HT-29 (cell line): ENCODE data around the gene PDF. TPM values are rescaled to one million over a fixed set of nuclear protein-coding genes. Genes with fewer than 3 reads are reported as not detected.
"Not testable (repeated sequence)": the region's sequence is repeated elsewhere in the genome, so short reads cannot be mapped to it uniquely, and the experiment has no call there.

Experiments used
- DNase-seq: peaks from one replicate; pipeline ENCODE4 v3.0.0-alpha.2; 2015; ENCODE audit warnings: low spot score
- total RNA-seq: library from RNA; depleted of rRNA; stranded (reverse); fragments of >200 nt; shearing (Covaris generic); gene quantifications from 2 replicates; pipeline ENCODE4 v1.2.3, GENCODE V29; 2014

The PDF gene
- total RNA-seq, 1 experiment from 2014 or later, result 81.5 TPM

GRCh38 chr16:69316595-69317034 lies 13.8 kb downstream of the PDF start:
- DNase-seq, result no peak

- DNase-seq, result no peak
Observed at GRCh38 chr16:69315486-69316311, 14.7 kb downstream of the PDF start.

GRCh38 chr16:69314534-69314933 lies 15.9 kb downstream of the PDF start:
- DNase-seq, result no peak

GRCh38 chr16:69313469-69313868 lies 16.9 kb downstream of the PDF start:
- no peak for DNase-seq

GRCh38 chr16:69311533-69312387 lies 18.6 kb downstream of the PDF start:
- peak; percentile 66 for DNase-seq

GRCh38 chr16:69310653-69311532 lies 19.5 kb downstream of the PDF start, which contains the start of gene VPS4A:
VPS4A (plus strand) TSS chr16:69311350; CDS start chr16:69311512, 162 bp downstream.
- DNase-seq, result peak; percentile 97

GRCh38 chr16:69309316-69309715 lies 21.1 kb downstream of the PDF start:
- DNase-seq, result no peak

GRCh38 chr16:69307856-69308255 lies 22.5 kb downstream of the PDF start:
- DNase-seq, result no peak

GRCh38 chr16:69307091-69307490 lies 23.3 kb downstream of the PDF start:
- no peak for DNase-seq

- DNase-seq, result no peak
Observed at GRCh38 chr16:69306031-69306430, 24.4 kb downstream of the PDF start.

- no peak for DNase-seq
Observed at GRCh38 chr16:69302301-69302700, 28.1 kb downstream of the PDF start.

- no peak for DNase-seq
Observed at GRCh38 chr16:69301861-69302260, 28.5 kb downstream of the PDF start.

- no peak for DNase-seq
Observed at GRCh38 chr16:69301187-69301586, 29.2 kb downstream of the PDF start.

- DNase-seq, result no peak
Observed at GRCh38 chr16:69298261-69298660, 32.1 kb downstream of the PDF start.

- DNase-seq, result not testable (repeated sequence)
Observed at GRCh38 chr16:69296771-69297170, 33.6 kb downstream of the PDF start.

- no peak for DNase-seq
Observed at GRCh38 chr16:69294051-69294450, 36.3 kb downstream of the PDF start.

- no peak for DNase-seq
Observed at GRCh38 chr16:69293401-69293800, 37.0 kb downstream of the PDF start.

GRCh38 chr16:69291657-69292056 lies 38.7 kb downstream of the PDF start:
- DNase-seq, result not testable (repeated sequence)

GRCh38 chr16:69286941-69287713 lies 43.3 kb downstream of the PDF start:
- DNase-seq, result peak; percentile 72

GRCh38 chr16:69285240-69285639 lies 45.1 kb downstream of the PDF start:
- no peak for DNase-seq

- DNase-seq, result no peak
Observed at GRCh38 chr16:69283851-69284250, 46.5 kb downstream of the PDF start.
